OCI-LY3 (cell line): Measurements from ENCODE around the gene SCGB1D1.

Experiments
- CTCF ChIP-seq: fragments of 200-600, 300-600 bp; sonication (generic); IDR thresholded peaks from 2 replicates; pipeline ENCODE4 v1.5.1; 2014; ENCODE audit warnings: antibody characterized with exemption, low read length, low read depth
- EZH2phosphoT487 ChIP-seq: fragments of 200-600 bp; shearing (Covaris generic); IDR thresholded peaks from 2 replicates; pipeline ENCODE4 v1.6.1; 2018; ENCODE audit warnings: antibody characterized with exemption, mixed run types, low read depth

- TF ChIP-seq CTCF, result peak; percentile 70
- no peak for TF ChIP-seq EZH2phosphoT487
Observed at GRCh38 chr11:62217191-62217748, 27.3 kb downstream of the SCGB1D1 start.
